Neural cell (in vitro differentiated cells): ENCODE data around the gene TBC1D9.

Experiments
- CTCF ChIP-seq: fragments of 450-650 bp; IDR thresholded peaks from 2 replicates; pipeline ENCODE4 v1.5.1; 2014; ENCODE audit warnings: antibody characterized with exemption, mild to moderate bottlenecking, moderate library complexity; ENCODE audit not compliant: poor library complexity, severe bottlenecking
- EP300 ChIP-seq: fragments of 450-650 bp; conservative IDR thresholded peaks from 2 replicates; pipeline ENCODE4 v1.6.1; 2014; ENCODE audit warnings: antibody characterized with exemption, mild to moderate bottlenecking, moderate library complexity; ENCODE audit not compliant: poor library complexity, severe bottlenecking
- EZH2 ChIP-seq: fragments of 200-600, 300-800 bp; shearing (Covaris generic), sonication (generic); IDR thresholded peaks from 2 replicates; pipeline ENCODE4 v1.6.1; 2014; ENCODE audit warnings: antibody characterized with exemption, low read length, borderline replicate concordance, mild to moderate bottlenecking; ENCODE audit not compliant: insufficient read depth, poor library complexity, severe bottlenecking
- RAD21 ChIP-seq: fragments of 450-650 bp; conservative IDR thresholded peaks from 2 replicates; pipeline ENCODE4 v1.6.1; 2014; ENCODE audit warnings: antibody characterized with exemption, mild to moderate bottlenecking, moderate library complexity
- REST ChIP-seq: IDR thresholded peaks from 2 replicates; pipeline ENCODE4 v1.6.1; 2012; ENCODE audit warnings: borderline replicate concordance
- SMC3 ChIP-seq: fragments of 450-650 bp; conservative IDR thresholded peaks from 2 replicates; pipeline ENCODE4 v1.6.1; 2014; ENCODE audit warnings: antibody characterized with exemption, mild to moderate bottlenecking, moderate library complexity; ENCODE audit not compliant: poor library complexity
- TAF1 ChIP-seq: IDR thresholded peaks from 2 replicates; pipeline ENCODE4 v1.6.1; 2012; ENCODE audit warnings: low read depth

- TF ChIP-seq CTCF (no peak), REST (no peak), EP300 (no peak), RAD21 (no peak), EZH2 (no peak), TAF1 (no peak), SMC3 (no peak)
Measured at GRCh38 chr4:140719686-140720085, 36.5 kb downstream of the TBC1D9 start.
